HG03442 (cell line): Measurements from ENCODE around the gene PES1.
"Not testable (repeated sequence)": the region's sequence is repeated elsewhere in the genome, so short reads cannot be mapped to it uniquely, and the experiment has no call there.

Experiments used
- ATAC-seq: cut with Tn5 transposase; IDR thresholded peaks from one replicate; pipeline ENCODE4 v1.9.1; 2021; ENCODE audit warnings: mild to moderate bottlenecking, moderate library complexity; ENCODE audit not compliant: unreplicated experiment

PES1 gene

DNA sequence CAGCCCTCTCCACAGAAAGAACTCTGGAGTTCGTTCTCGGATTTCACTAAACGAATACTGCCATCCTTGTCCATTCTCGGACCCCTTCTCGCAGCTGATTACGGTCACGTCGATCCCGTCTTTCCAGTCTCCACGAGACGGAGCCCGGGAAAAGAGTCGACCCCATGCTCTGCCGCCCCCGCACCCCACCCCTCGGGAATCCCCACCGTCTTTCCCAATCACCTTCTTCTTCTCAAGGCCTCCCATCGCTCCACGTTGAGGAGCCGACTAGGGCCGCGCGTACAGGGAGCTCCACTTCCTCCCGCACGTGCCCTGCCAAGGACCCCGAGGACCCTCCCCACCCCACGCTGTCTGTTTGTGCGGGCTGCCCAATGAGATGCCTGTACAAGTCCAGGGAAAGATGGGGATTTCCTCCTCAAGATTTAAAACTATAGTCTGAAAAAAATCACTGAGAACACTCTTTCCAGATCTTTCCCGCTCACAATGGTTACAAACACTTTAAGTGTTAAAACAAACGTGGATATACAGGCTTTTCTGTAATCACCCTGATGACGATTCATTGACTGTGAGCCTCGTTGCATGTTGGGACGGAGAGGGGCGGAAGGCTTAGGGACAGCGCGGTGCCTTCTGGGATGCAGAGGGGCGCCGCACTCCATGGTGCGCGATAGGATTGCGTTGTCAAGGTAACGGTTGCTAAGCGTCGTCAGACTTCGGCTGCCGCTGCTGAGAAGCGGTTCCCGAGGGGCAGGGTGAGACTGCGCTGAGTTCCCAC lies at the start of gene PES1:
TSS of gene PES1 (minus strand) at position 323 of the 772 bp plus-strand sequence. CDS start at position 246, 77 bp downstream.
- ATAC-seq = peak; percentile 98

DNA sequence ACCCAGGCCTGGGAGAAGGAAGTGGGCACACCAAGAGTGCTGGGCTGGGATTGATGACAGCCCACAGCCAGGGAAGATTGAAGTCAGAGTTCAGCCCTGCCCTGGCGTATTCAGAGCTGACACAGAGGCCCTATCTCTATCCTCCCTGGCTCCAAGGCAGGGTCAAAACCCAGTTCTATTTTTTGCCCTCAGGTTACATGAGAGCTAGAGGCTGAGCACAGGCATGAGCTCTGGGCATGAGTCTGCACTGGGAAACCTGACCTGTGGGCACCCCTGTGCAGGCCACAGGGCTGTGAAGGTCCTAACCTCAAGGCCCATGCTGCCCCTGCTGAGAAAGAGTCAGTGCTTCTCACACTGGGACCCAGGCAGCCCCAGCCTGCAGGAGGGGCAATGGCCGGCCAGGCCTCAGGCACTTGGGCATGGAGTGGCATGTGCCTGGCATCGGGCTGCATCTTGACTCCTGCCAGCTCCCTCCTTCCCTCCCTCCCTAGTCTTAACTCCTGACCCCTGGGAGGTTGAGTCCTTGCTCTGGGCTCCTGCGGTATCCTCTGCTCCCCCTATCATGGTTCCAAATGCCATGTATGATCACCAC lies 49.2 kb upstream of the PES1 start:
- no peak for ATAC-seq

DNA sequence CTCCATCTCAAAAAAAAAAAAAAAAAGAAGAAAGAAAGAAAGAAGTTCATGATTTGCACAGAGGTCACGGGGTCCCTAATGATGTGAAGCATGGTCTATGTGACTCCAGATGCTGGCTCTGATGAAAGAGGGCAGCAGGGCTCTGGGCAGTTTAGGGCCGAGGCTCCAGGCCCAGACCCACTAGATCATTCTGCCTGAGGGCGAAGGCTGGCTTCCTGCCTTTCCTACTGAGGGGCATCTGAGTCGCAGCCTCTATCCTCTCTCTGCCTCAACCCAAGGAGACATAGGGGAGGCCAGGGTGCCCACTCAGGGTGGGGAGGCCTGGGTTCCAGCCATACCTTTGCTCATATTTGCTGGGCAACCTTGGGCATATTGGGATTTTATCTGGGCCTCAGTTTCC lies 48.7 kb upstream of the PES1 start:
- ATAC-seq = no peak

DNA sequence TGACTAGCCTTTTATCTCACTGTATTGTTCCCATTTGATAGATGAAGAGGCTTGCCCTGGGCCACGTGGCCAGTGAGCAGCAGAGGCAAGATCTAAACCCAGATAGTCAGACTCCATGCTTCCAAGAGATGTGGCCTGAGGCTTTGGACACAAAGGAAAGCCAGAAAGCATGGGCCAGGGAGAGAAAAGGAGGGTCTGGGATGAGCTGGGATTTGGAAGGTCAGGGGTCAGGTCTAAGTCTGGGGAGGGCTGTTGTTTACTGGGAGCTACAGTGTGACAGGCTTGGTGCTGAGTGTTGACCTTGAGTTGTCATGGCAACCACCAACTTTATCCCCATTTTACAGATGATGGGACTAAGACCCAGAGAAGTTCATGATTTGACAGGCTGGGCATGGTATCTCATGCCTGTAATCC lies 46.0 kb upstream of the PES1 start:
- ATAC-seq = no peak

DNA sequence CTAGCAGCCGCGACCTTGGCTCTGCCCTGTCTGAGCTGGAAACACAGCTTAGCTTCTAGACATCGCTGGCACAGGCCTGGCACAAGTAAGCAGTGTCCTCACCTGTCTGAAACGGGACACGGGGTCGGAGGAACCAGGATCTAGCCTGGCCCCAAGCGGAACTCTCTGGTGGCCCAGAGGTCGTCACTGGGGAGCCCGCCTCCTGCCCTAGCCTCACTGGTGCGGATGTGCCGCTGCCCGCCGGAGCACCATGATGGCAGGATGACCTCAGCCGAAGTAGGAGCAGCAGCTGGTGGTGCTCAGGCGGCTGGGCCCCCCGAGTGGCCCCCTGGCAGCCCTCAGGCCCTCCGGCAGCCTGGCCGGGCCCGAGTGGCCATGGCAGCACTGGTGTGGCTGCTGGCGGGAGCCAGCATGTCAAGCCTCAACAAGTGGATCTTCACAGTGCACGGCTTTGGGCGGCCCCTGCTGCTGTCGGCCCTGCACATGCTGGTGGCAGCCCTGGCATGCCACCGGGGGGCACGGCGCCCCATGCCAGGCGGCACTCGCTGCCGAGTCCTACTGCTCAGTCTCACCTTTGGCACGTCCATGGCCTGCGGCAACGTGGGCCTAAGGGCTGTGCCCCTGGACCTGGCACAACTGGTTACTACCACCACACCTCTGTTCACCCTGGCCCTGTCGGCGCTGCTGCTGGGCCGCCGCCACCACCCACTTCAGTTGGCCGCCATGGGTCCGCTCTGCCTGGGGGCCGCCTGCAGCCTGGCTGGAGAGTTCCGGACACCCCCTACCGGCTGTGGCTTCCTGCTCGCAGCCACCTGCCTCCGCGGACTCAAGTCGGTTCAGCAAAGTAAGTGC lies 44.7 kb upstream of the PES1 start:
- no peak for ATAC-seq

DNA sequence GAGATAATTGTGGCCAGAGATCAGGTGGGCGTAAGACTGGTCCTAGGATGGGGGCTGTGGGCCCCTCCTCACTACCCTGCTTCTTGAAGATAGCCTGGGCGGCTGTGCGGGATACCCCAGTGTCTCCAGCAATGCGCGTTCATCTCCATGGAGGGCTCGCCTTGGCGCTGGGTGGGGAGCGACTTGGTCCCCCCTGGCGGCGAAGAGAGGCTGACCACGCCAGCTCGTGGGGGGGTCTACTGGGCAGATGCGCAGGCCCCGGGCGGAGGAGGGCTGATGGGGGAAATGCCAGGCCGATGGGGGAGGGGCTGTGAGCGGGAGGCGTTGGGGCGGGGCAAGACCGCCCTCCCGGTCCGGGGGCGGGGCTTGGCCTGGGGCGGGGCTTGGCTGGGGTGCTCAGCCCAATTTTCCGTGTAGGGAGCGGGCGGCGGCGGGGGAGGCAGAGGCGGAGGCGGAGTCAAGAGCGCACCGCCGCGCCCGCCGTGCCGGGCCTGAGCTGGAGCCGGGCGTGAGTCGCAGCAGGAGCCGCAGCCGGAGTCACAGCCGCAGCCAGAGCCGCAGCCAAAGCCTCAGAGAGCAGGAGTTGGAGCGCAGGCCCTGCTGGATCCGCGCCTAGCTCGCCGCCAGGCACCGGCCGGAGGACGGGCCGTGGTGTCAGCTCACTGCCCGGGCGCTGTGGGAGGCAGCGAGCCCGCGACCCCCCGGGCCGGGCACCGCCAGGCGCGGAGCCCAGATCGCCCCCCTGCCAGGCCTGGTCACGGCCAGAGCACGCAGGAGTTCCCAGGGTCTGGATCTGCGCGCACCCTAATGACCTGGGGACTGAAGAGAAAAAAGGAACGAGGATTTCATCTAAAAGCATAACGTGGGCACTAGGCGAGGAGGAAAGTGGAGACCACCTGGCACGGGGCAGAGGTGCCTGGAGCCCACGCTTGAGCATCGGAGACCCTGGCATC lies 43.8 kb upstream of the PES1 start, which contains the start of gene SLC35E4:
TSS of gene SLC35E4 (plus strand) at position 509 of the 953 bp plus-strand sequence. CDS start 670 bp downstream, outside the sequence.
- ATAC-seq = peak; percentile 59

DNA sequence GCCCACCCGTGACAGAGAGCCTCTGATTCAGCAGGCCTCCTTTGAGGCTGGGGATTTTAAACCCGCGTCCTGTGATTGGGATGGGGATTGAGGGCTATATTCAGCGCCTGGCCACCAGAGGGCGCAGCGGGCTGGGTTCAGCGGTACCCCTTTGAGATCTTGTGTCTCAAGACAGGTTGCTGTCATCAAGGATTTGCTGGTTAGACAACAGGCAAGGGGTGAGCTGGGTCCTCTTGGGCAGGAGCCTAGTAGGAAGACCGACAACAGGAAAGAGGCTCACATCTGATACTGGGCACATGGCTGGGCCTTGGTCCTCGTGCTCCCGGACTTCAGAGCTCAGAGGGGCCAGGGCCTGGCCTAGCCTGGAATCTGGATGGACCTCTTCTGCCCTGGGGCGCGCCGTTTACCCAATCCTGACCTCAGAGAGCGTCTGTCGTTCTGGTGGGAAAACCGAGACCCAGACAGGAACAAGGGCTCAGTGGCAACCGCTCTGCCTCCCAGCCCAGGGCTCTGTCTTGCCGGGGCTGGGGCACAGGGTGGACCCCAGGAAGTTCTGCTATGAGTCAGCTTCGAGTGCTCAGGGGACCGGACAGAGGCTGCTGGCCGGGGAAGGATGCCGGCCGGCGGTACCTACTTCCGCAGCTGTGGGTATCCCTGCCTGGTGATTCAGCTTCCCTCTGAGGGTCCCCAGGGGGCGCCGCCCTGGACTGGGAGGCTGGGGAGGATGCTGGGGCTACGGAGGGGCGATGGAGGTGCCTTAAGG lies 42.9 kb upstream of the PES1 start:
- peak; percentile 48 for ATAC-seq

DNA sequence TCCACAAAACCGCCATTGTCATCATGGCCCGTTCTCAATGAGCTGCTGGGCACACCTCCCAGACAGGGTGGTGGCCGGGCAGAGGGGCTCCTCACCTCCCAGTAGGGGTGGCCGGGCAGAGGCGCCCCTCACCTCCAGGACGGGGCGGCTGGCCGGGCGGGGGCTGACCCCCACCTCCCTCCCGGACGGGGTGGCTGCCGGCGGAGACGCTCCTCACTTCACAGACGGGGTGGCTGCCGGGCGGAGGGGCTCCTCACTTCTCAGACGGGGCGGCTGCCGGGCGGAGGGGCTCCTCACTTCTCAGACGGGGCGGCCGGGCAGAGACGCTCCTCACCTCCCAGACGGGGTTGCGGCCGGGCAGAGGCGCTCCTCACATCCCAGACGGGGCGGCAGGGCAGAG lies 39.8 kb upstream of the PES1 start:
- ATAC-seq = not testable (repeated sequence)

DNA sequence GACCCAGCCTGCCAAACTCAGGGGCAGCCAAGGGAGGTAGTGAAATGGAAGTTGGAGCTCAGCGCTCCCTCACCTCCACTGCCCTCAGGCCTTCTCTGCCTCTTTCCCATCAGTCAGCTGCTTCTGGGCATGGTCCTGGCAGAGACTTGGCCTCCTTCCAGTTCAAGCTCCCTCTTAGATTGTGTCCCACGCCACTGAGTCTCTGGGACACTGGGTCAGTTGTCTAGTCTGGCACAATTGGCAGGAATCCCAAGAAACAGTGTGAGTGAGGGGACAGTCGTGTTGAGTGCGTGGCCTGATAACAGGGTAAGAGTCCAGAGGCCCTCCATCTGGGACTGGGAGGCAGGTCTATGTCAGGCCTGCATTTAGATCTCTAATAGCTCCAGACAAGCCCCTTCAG lies 36.8 kb upstream of the PES1 start:
- no peak for ATAC-seq

DNA sequence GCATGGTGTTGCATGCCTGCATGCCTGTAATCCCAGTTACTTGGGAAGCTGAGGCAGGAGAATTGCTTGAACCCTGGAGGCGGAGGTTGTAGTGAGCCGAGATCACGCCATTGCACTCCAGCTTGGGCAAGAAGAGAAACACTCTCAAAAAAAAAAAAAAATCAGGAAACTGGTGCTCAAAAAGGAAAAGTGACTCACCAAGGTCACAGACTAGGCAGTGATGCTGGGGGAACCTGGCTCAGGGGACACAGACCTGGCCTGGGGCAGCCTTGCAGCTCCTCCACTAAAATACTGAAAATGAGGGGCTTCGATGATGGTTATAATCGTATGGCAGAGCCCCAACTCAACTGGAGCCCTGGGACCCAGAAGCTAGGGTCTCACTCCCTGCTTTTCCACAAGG lies 35.8 kb upstream of the PES1 start:
- ATAC-seq = no peak

DNA sequence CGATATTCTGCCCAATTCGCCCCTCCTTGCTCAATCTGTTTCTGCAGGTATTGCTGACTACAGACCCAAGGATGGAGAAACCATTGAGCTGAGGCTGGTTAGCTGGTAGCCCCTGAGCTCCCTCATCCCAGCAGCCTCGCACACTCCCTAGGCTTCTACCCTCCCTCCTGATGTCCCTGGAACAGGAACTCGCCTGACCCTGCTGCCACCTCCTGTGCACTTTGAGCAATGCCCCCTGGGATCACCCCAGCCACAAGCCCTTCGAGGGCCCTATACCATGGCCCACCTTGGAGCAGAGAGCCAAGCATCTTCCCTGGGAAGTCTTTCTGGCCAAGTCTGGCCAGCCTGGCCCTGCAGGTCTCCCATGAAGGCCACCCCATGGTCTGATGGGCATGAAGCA lies 34.7 kb upstream of the PES1 start:
- no peak for ATAC-seq

DNA sequence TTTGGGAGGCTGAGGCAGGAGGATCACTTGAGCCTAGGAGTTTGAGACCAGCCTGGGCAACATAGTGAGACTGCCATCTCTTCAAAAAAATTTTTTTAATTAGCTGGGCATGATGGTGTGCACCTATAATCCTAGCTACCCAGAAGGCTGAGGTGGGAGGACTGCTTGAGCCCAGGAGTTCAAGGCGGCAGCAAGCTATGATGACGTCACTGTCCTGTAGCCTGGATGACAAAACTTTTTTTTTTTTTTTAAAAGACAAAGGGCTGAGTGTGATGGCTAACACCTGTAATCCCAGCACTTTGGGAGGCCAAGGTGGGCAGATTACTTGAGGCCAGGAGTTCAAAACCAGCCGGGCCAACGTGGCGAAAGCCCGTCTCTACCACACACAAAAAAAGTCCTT lies 28.2 kb upstream of the PES1 start:
- not testable (repeated sequence) for ATAC-seq

DNA sequence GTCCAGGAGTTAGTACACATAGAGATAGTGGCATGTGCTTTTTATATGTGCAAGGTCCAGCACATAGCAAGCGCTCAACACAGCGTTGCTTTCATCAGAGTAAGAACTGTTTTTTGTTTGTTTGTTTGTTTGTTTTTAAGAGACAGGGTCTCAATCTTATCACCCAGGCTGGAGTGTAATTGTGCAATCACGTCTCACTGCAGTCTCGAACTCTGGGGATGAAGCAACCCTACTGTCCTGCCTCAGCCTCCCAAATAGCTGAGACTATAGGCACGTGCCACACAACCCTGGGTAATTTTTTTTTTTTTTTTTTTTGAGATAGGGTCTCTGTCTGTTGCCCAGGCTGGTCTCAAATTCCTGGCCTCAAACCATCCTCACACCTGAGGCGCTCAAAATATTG lies 26.1 kb upstream of the PES1 start:
- no peak for ATAC-seq

DNA sequence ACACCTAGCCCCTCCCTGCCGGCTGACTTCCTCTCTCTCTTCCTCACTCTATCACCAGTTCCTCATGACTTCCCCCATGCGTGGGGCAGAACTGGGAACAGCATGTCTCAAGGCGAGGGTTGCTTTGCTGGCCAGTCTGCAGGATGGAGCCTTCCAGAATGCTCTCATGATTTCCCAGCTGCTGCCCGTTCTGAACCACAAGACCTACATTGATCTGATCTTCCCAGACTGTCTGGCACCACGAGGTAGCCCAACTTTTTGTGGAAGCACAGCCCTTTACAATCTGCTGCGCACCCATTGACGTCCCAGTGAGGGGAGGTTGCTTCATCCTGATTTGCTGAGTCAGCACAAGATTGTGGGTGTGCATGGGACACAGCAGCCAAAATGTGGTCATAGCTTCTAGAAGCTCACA lies 23.8 kb upstream of the PES1 start:
- no peak for ATAC-seq

DNA sequence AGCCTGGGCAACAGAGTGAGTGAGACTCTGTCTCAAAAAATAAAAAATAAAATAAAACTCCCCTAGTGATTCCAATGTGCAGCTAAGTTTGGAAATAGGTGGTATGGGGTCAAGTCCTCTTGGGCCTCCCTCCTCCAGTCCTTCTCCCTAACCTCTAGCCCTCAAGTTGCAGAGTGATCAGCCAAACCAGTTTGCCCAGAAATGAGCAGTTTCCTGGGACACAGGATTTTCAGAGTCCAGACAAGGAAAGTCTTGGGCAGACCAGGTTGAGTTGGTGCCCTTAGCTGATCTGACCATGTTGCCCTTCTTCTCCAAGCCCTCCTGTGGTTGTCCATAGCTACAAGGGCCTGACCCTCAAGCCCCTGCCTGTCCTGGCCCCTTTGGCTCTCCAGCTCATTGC lies 23.2 kb upstream of the PES1 start:
- no peak for ATAC-seq

DNA sequence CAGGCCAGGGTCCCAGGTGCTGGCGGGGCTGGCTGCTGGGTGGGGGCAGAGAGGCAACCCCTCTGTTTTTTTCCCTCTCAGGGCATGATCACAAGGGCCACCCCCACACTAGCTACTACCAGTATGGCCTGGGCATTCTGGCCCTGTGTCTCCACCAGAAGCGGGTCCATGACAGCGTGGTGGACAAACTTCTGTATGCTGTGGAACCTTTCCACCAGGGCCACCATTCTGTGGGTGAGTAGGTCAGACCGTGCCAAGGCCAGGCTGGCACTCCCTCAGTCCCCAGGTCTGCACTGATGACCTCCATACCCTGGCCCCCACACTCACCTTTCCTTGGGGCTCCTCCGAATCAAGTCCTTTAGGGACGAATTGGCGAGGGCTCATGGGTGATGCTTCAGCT lies 22.6 kb upstream of the PES1 start:
- ATAC-seq = no peak

DNA sequence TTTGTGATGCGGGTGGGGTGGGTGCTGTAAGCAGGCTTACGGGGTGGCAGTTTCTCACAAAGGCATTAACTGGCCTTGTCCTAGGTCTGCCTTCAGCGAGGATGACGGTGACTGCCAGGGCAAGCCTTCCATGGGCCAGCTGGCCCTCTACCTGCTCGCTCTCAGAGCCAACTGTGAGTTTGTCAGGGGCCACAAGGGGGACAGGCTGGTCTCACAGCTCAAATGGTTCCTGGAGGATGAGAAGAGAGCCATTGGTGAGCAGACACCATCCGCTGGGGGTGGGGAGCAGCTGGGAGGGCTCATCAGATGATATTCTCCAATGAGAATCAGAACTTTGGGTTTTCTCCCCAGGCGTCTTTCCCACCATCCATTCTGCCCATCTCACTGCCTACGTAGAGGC lies 21.1 kb upstream of the PES1 start:
- ATAC-seq = no peak

DNA sequence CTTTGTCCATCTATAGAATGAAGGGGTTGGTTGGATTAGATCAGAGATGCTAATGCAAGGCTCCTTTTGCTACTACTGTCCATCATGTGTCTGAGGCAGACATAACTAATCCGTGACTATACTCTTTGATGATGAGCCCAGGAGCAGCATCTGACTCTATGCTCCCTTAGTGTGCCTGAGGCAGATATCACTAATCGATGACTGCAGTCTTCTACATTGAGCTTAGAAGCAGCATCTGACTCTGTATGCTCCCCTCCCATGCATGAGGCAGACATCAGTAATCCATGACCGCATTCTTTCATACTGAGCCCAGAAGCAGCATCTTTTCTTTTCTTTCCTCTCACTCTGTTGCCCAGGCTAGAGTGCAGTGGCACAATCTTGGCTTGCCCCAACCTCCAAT lies 19.5 kb upstream of the PES1 start:
- ATAC-seq = no peak

DNA sequence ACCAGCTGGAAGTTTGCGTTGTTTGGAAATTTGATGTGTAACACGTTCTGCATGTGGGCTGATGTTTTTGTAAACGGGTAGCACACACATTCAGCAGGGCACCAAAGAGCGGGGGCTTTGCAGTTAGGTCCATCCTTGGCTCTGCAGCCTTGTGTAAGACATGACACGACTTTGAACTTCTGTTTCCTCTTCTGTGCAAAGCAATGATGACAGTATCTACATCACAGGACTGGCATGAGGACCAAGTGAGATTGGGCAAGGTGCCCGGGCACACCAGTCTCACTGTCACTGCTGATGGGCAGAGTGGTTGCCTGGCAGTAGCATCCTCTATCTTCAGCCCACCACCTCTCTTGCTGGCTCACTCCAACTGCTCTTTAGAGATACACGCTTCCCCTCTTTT lies 18.6 kb upstream of the PES1 start:
- no peak for ATAC-seq
